Gastrocnemius medialis (tissue), 4 donors: ENCODE results near the gene PAPOLG.

ENCODE experiments used
- POLR2A ChIP-seq, 2 donors: fragments of 450-650 bp; IDR thresholded peaks; one replicate each; pipeline ENCODE4 v1.6.1; 2017; ENCODE audit warnings: antibody characterized with exemption in 2 of 2, mild to moderate bottlenecking in 2 of 2, moderate library complexity in 2 of 2
- TF ChIP-seq, protein P1 (sequence below), 5 experiments: fragments of 450-650 bp in 3 of 5; fragments of 200-600 bp in 2 of 5; sonication (generic) in 2 of 5; IDR thresholded peaks in 4 of 5; conservative IDR thresholded peaks in 1 of 5; 1 replicate in 4 of 5; 2 replicates in 1 of 5; pipeline ENCODE4 v1.5.1; 2016 to 2019; ENCODE audit warnings: antibody characterized with exemption in 5 of 5, mild to moderate bottlenecking in 3 of 5, moderate library complexity in 3 of 5

DNA sequence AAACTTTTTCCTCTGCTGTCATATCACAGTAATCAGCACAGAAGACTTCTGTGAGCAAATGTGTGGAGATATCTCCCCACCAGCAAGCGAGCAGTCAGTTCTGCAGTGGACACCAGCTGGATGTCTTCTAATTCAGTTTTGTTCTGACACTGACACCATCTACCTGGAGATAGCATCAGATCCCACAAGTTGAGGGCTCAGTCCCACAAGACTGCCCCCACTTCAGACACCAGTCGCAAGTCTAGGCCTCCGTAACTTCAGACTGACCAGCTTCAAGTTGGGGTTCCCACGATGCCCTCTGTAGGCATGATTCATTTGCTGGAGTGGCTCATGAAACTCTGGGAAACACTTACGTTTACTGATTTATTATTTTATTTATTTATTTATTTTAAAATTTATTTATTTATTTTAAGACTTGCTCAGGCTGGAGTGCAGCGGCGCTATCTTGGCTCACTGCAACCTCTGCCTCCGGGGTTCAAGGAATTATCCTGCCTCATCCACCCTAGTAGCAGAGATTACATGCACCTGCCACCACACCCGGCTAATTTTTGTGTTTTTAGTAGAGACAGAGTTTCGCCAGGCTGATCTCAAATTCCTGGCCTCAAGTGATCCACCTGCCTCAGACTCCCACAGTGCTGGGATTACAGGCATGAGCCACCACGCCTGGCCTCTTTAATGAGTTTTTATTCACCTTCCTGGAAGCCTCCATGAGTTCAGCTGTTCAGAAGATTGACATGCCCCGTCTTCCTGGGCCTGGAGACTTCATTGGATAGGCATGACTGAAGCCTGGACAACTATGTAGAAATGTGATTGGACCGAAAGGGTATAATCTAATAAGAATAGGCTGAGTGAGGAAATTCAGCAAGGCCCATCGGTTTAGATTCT lies 55.7 kb downstream of the PAPOLG start:
- TF ChIP-seq, protein P1, sequence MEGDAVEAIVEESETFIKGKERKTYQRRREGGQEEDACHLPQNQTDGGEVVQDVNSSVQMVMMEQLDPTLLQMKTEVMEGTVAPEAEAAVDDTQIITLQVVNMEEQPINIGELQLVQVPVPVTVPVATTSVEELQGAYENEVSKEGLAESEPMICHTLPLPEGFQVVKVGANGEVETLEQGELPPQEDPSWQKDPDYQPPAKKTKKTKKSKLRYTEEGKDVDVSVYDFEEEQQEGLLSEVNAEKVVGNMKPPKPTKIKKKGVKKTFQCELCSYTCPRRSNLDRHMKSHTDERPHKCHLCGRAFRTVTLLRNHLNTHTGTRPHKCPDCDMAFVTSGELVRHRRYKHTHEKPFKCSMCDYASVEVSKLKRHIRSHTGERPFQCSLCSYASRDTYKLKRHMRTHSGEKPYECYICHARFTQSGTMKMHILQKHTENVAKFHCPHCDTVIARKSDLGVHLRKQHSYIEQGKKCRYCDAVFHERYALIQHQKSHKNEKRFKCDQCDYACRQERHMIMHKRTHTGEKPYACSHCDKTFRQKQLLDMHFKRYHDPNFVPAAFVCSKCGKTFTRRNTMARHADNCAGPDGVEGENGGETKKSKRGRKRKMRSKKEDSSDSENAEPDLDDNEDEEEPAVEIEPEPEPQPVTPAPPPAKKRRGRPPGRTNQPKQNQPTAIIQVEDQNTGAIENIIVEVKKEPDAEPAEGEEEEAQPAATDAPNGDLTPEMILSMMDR (IDR thresholded peaks at IDR 0.05 in 4 of 5, conservative IDR thresholded peaks at IDR 0.05 in 1 of 5) = no peak
- TF ChIP-seq POLR2A (IDR thresholded peaks at IDR 0.05) = no peak
